Measurements from ENCODE around the gene JOSD2. TPM values are rescaled to one million over a fixed set of nuclear protein-coding genes. Genes with fewer than 3 reads are reported as not detected.
"Not testable (repeated sequence)": the region's sequence is repeated elsewhere in the genome, so short reads cannot be mapped to it uniquely, and the experiment has no call there.

The JOSD2 gene
- total RNA-seq, 4 donors from 2014 or later = 8.5 to 25.0 (median 21.2) TPM

DNA sequence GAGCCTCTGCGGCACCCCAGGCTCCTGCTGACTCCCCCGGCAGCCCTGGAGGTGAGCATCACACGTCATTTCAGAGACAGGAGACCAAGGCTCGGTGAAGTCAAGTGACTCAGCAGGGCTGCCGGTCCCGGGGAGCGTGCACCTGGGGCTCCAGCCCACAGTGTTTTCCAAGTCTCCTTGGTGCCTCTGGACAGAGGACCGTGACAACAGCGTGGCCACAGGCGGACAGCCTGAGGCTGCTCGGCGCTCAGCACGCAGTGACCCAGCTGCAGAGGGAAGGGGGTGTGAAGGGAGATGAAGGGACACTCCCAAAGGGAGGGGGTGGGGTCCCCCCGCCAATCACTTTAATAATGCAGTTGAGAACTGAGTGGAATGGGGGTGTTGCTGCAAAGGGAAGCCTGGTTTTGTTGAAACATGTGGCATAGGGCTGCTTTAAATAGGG, 20.2 kb upstream of the JOSD2 start:
- TF ChIP-seq, protein P1, sequence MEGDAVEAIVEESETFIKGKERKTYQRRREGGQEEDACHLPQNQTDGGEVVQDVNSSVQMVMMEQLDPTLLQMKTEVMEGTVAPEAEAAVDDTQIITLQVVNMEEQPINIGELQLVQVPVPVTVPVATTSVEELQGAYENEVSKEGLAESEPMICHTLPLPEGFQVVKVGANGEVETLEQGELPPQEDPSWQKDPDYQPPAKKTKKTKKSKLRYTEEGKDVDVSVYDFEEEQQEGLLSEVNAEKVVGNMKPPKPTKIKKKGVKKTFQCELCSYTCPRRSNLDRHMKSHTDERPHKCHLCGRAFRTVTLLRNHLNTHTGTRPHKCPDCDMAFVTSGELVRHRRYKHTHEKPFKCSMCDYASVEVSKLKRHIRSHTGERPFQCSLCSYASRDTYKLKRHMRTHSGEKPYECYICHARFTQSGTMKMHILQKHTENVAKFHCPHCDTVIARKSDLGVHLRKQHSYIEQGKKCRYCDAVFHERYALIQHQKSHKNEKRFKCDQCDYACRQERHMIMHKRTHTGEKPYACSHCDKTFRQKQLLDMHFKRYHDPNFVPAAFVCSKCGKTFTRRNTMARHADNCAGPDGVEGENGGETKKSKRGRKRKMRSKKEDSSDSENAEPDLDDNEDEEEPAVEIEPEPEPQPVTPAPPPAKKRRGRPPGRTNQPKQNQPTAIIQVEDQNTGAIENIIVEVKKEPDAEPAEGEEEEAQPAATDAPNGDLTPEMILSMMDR (IDR thresholded peaks at IDR 0.05) = no peak
- no peak for TF ChIP-seq POLR2A (IDR thresholded peaks at IDR 0.05)
- no peak for DNase-seq (ENCODE audit: low spot score in 2 of 2)
- WGBS, 2 donors = 33 to 58% methylated on average over 9 to 14 of the region's 14 CpGs
- no peak overlapping the region for H3K4me3 ChIP-seq (ENCODE audit: low read depth, poor library complexity, severe bottlenecking)
- intact Hi-C loops (cut with DNase I; ENCODE audit: low total_unique reads) = no loop called here

DNA sequence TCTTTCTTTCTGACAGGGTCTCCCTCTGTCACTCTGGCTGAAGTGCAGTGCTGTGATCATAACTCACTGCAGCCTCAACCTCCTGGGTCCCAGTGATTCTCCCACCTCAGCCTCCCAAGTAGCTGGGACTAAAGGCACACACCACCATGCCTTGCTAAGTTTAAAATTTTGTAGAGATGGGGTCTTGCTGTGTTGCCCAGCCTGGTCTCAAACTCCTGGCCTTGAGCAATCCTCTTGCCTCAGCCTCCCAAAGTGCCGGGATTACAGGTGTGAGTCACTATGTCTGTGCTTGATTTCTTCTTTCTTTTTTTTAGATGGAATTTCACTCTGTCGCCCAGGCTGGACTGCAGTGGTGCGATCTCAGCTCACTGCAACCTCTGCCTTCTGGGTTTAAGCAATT, 17.1 kb upstream of the JOSD2 start:
- H3K4me3 ChIP-seq (ENCODE audit: low read depth, poor library complexity, severe bottlenecking); intact Hi-C loops (cut with DNase I; ENCODE audit: low total_unique reads); DNase-seq (ENCODE audit: low spot score in 2 of 2): not testable (repeated sequence)
- 84 to 88% methylated on average over 3 of the region's 3 CpGs for WGBS, 2 donors

DNA sequence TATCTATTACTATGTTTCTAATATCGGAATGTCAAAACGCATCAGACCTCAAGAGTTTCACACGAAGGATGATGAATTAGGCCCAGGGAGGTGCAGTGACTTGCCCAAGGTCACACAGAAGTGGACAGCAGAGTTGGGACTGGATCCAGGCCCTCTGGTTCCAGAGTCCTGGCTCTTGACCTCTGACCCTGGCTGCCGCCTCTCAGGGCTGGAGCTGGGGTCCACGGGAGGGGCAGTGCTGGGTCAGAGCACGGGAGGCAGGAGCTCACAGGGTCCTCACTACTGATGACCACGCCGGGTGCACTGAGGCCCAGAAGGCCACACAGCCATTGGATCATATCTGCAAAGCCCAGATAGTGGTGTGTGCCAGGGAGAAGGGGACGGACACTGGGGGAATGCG, 11.9 kb upstream of the JOSD2 start:
- intact Hi-C loops (cut with DNase I; ENCODE audit: low total_unique reads) = no loop called here
- 86% methylated on average over 10 of the region's 10 CpGs for WGBS, 2 donors
- TF ChIP-seq, protein P1 (IDR thresholded peaks at IDR 0.05) = no peak
- TF ChIP-seq POLR2A (IDR thresholded peaks at IDR 0.05) = no peak
- no peak for DNase-seq (ENCODE audit: low spot score in 2 of 2)
- H3K4me3 ChIP-seq (ENCODE audit: low read depth, poor library complexity, severe bottlenecking) = no peak overlapping the region

DNA sequence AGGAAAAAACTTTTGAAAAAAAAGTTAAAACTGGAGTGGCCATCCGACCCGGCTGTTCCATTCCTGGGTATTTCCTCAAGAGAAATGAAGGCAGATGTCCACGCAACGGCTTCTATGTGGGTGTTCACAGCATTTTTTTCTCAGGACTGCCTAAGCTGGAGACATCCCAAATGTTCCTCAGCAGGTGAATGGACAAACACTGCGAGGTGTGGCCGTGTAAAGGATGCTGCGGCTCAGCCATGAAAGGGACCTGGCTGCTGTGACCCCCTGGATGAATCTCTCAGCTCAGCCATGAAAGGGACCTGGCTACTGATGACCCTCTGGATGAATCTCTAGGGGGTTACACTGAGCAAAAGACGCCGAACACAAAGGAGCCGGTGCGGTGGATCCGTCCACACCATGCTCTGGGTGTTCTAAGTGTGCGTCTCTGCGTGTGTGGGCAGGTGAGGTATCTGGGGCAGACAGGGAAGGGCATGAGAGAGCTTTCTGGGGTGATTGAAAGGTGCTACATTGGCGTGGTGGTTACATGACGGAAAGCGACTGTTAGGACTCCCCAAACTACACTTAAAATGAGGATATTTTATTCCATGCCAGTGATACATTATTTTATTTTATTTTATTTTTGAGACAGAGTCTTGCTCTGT, 10.0 kb upstream of the JOSD2 start:
- TF ChIP-seq, protein P1 (IDR thresholded peaks at IDR 0.05) = no peak
- no peak for TF ChIP-seq POLR2A (IDR thresholded peaks at IDR 0.05)
- no peak for DNase-seq (ENCODE audit: low spot score in 2 of 2)
- intact Hi-C loops (cut with DNase I; ENCODE audit: low total_unique reads) = no loop called here
- WGBS, 2 donors = 80 to 83% methylated on average over 17 of the region's 17 CpGs
- H3K4me3 ChIP-seq (ENCODE audit: low read depth, poor library complexity, severe bottlenecking) = no peak overlapping the region

DNA sequence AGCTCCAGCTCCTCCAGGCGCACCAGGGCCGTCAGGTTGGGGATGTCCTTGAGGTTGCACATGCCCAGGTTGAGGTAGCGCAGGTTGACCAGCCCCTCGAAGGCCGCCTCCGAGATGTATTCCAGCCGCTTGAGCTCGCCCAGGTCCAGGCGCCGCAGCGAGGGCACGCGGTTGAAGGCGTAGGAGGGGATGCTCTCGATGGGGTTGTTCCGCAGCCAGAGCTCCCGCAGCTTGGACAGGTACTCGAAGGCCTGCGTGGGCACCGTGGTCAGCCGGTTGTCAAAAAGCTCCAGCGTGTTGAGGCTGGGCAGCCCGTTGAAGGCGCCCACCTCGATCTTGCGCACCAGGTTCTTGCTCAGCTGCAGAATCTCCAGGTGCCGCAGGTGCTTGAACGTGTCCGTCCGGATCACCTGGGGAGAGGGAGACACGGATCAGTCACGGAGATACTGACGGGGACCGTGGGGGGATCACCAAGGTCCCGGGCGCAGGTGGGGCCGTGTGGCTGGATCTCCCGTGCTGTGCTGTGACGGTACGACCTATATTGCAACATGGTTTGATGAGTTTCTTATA, 8.1 kb upstream of the JOSD2 start:
- intact Hi-C loops (cut with DNase I; ENCODE audit: low total_unique reads) = no loop called here
- WGBS, 2 donors = 95 to 96% methylated on average over 39 to 40 of the region's 40 CpGs
- H3K4me3 ChIP-seq (ENCODE audit: low read depth, poor library complexity, severe bottlenecking) = no peak overlapping the region
- TF ChIP-seq, protein P1 (IDR thresholded peaks at IDR 0.05) = no peak
- TF ChIP-seq POLR2A (IDR thresholded peaks at IDR 0.05) = no peak
- DNase-seq (ENCODE audit: low spot score in 2 of 2) = no peak

DNA sequence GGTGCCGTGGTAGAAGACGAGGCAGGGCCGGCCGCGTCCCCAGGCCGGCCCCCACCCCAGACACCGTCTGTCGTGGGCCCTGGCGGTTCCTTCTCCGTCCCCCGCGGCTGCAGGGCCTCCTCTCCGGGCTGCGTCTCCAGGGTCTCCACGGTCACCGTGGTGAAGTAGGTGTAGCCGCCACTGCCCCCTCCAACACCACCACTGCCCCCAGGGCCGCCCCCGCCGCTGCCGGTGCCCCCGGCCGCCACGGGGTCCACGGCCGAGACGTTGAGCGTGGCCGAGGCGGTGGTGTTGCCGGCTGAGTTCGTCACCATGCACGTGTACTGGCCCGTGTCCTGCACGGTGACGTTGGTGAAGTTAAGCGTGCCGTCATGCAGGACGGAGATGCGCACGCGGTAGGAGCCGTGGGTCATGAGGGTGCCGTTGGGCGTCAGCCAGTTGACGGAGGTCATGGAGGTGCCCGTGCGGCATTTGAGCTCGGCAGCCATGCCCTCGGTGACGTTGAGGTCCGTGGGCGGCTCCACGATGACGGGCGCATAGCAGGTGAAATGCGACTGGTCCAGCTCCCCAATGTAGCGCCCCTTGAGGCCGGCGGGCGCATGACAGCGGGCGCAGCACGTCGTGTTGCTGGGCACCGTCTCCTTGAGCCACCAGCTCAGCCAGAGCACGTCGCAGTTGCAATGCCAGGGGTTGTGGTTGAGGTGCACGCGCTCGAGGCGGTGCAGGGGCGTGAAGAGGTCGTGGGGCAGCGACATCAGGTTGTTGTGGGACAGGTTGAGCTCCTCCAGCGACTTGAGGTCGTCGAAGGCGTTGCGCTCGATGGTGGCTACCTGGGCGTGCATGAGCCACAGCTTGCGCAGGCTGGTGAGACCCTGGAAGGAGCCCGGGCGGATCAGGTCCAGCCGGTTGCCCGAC, 7.4 kb upstream of the JOSD2 start:
- DNase-seq (ENCODE audit: low spot score in 2 of 2) = no peak
- TF ChIP-seq, protein P1 (IDR thresholded peaks at IDR 0.05) = no peak
- no peak for TF ChIP-seq POLR2A (IDR thresholded peaks at IDR 0.05)
- no peak overlapping the region for H3K4me3 ChIP-seq (ENCODE audit: low read depth, poor library complexity, severe bottlenecking)
- WGBS, 2 donors = 94 to 95% methylated on average over 78 to 87 of the region's 87 CpGs
- intact Hi-C loops (cut with DNase I; ENCODE audit: low total_unique reads) = no loop called here

Data from lower leg skin (tissue), 4 donors.